Germinal center (tissue), 1 donor: ENCODE data around the gene C5.
"Not testable (repeated sequence)": the region's sequence is repeated elsewhere in the genome, so short reads cannot be mapped to it uniquely, and the experiment has no call there.

Experiments
- DNase-seq: peaks from one replicate; pipeline ENCODE4 v3.0.0; 2012; ENCODE audit warnings: mixed read lengths, low spot score

C5 gene

GRCh38 chr9:121048618-121049017 lies 1.5 kb downstream of the C5 start:
- no peak for DNase-seq

DNA sequence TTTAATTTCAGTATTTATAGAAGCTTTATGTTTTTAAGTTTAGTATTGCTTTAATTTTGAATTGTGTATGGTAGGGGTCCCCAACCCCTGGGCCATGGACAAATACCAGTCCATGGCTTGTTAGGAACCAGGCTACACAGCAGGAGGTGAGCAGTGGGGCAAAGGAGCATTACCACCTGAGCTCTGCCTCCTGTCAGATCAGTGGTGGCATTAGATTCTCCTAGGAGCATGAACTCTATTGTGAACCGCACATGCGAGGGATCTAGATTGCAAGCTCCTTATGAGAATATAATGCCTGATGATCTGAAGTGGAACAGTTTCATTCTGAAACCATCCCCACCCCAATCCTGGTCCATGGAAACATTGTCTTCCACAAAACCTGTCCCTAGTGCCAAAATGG lies 1.9 kb downstream of the C5 start:
- no peak for DNase-seq

- no peak for DNase-seq
These were observed 11.3 kb downstream of the C5 start for GRCh38 chr9:121038804-121039203.

GRCh38 chr9:121038362-121038761 lies 11.7 kb downstream of the C5 start:
- DNase-seq, result no peak

DNA sequence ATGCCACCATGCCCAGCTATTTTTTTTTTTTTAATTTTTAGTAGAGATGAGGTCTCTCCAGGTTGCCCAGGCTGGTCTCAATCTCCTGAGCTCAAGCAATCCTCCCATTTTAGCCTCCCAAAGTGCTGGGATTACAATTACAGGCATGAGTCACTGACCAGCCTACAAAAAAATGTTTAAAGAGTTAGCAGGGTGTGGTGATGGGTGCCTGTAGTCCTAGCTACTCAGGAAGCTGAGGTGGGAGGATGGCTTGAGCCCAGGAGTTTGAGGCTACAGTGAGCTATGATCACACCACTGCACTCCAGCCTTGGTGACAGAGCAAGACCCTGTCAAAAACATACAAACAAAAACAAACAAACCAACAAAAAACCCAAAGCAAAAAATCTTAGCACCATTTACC lies 14.4 kb downstream of the C5 start:
- DNase-seq, result not testable (repeated sequence)

- no peak for DNase-seq
These were observed 15.5 kb downstream of the C5 start for GRCh38 chr9:121034529-121034928.

DNA sequence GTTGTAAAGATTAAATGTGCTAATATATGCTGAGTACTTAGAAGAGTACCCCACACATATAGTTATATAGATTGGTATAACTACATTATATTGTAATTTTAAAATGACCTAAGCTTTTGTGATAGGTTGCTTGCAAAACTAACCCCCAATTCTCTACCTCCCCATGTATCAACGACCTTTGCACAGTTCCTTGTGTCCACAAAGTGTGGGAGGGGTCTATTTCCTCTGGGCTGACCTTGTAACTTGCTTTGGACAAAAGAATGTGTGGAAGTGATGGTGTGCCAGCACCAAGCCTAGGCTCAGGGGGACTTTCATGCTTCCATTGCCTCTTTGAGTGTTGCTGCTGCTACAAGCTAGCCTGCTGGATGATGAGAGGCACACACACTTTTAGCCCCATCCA lies 20.6 kb downstream of the C5 start:
- no peak for DNase-seq

DNA sequence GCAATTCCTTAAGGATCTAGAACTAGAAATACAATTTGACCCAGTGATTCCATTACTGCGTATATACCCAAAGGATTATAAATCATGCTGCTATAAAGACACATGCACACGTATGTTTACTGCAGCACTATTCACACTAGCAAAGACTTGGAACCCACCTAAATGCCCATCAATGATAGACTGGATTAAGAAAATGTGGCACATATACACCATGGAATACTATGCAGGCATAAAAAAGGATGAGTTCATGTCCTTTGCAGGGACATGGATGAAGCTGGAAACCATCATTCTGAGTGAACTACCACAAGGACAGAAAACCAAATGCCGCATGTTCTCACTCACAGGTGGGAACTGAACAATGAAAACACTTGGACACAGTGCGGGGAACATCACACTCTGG lies 21.8 kb downstream of the C5 start:
- DNase-seq, result not testable (repeated sequence)

- no peak for DNase-seq
These were observed 23.3 kb downstream of the C5 start for GRCh38 chr9:121026768-121027167.

- DNase-seq, result no peak
These were observed 23.8 kb downstream of the C5 start for GRCh38 chr9:121026260-121026691.

- DNase-seq, result no peak
These were observed 25.8 kb downstream of the C5 start for GRCh38 chr9:121024237-121024636.

DNA sequence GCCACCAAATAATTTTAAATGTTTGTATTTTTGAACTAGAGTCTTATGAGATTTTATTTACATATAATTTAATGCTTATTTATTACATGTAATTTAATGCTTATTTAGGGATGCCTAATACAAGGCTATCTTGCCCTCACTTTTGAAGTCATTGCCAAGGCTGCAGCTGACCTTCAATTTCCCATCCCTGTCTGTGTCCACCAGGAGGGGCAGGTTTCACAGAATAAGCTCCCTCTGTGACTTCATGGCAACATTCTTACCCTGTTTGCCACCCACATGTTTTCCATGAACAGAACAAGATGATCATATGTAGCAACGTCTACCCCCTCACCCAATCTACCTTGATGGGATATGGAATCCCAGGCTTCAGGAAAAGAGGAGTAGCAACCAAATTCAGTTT lies 27.0 kb downstream of the C5 start:
- DNase-seq, result no peak

DNA sequence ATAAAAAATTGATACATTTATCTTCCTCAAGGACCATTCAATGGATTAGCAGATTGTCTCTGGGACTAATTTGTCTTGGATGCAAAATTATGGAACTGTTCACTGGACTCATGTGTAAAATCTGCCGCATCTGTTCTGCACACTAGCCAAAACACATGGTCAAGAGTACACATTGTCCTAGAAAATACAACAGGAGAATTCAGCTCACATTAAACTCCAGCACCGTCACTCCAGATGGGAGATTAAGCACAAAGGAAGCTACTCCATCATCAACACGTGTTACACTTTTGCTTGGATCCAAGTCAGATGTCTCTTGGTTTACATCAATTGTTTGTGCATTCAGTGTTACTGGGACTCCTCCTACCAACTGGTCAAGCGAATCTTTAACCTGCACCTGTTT lies 28.8 kb downstream of the C5 start:
- DNase-seq, result no peak

GRCh38 chr9:121019273-121019672 lies 30.8 kb downstream of the C5 start:
- no peak for DNase-seq

DNA sequence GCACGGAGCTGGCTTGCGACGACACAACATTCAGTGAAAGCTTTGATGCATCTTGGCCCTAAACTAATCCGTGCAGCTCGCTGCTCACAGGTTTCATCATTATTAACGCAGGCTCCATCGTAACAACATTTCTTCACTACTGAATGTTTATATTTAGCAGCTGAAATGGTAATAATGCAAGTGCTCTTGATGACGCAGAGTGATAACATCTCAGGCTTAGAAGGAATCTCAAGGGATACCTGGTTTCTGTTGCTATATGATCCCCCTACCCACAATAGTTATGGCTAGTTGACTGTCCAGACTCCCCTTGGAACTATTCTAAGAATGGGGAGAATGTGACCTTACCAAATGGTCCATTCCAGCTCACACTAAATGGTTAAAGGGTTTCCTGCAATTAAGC lies 36.2 kb downstream of the C5 start:
- DNase-seq, result no peak

DNA sequence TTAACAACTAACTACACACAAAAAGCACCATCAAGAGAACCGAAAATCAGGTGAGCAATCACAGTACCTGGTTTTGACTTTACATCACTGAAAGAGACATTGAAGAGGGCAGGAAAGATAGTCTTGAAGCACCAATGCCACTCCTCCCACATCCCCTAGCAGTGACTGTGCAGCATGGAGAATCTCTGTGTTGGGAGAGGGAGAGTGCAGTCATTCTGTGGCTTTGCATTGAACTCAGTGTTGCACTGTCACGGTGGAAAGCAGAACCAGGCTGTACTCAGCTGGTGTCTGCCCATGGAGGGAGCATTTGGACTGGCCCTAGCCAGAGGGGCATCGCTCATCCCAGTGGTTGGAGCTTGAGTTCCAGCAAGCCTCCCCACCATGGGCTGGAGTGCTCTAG lies 40.4 kb downstream of the C5 start:
- DNase-seq, result no peak

DNA sequence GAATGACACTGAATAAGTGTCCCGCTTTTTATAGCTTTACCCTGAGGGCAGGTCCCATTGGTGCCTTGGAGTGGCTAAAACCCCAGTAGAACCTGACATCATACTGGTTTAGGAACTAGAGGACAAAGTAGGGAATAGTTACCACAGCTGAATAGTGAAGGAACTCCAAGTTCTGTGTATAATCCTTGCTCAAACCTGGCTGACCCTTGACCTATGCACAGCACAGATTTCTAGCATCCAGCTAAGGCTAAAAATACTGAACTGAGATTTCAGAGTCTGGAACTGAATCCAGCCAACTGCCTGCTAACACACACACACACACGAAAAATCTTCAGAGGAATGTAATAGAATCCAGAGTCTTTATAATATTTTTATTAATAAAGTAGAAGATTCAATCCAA lies 50.8 kb downstream of the C5 start:
- DNase-seq, result no peak

DNA sequence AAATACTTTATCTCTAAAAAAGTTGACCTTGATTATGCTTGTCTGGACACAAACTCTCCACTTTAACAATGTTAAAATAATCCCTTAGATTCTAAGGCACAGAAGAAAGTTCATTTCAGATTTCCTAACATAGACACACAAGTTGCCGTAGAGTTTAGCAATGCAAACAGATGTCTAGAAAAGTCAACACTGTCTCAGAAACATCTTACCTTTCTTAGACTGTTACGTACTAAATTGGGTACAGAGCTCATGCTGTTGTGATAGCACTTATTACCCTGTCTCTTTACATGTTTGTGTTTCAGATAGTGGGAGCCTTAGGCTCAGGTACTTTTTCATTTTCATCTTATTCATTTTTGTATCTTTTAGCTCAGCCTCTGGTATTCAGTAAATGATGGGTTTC lies 52.0 kb downstream of the C5 start:
- DNase-seq, result no peak

- DNase-seq, result no peak
These were observed 52.6 kb downstream of the C5 start for GRCh38 chr9:120997502-120997901.

GRCh38 chr9:120996409-120996808 lies 53.7 kb downstream of the C5 start:
- no peak for DNase-seq

- no peak for DNase-seq
These were observed 61.0 kb downstream of the C5 start for GRCh38 chr9:120989065-120989464.

GRCh38 chr9:120985819-120986222 lies 64.3 kb downstream of the C5 start:
- no peak for DNase-seq

DNA sequence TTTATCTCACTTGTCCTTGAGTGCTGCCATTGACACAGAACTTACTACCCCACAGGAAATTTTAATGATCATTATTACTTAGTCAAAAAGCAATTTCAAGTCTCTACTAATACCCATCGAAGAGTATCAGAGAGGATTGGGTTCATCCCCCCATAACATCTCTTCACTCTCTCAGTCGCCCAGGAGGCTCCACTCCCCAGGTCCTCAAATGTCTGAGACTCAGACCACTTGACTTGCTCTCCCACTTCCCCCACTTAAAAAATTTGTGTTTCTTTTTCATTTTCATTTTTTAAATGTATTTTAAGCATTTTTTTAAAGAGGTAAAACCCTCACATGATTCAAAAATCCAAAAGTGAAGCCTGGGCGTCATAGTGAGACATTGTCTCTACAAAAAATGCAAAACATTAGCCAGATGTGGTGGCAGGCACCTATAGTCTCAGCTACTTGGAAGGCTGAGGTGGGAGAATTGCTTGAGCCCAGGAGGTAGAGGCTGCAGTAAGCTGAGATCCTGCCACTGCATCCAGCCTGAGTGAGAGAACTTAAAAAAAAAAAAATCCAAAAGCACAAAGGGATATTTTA lies 66.7 kb downstream of the C5 start:
- DNase-seq, result no peak

GRCh38 chr9:120982836-120983235 lies 67.2 kb downstream of the C5 start:
- no peak for DNase-seq

- DNase-seq, result no peak
These were observed 69.1 kb downstream of the C5 start for GRCh38 chr9:120980951-120981350.
